ENCODE measurements around the gene HOXB1.

The HOXB1 gene

GRCh38 chr17:48567209-48567608, 36.4 kb upstream of the HOXB1 start:
- no peak for DNase-seq

- DNase-seq, result no peak
Measured at GRCh38 chr17:48566717-48567116, 35.9 kb upstream of the HOXB1 start.

- DNase-seq, result no peak
Measured at GRCh38 chr17:48565925-48566710, 35.3 kb upstream of the HOXB1 start.

GRCh38 chr17:48565022-48565554, 34.3 kb upstream of the HOXB1 start:
- no peak for DNase-seq

GRCh38 chr17:48564188-48565021, 33.6 kb upstream of the HOXB1 start:
- DNase-seq, result no peak

GRCh38 chr17:48563867-48564187, 33.0 kb upstream of the HOXB1 start:
- no peak for DNase-seq

- no peak for DNase-seq
Measured at GRCh38 chr17:48563385-48563838, 32.6 kb upstream of the HOXB1 start.

- no peak for DNase-seq
Measured at GRCh38 chr17:48562934-48563333, 32.1 kb upstream of the HOXB1 start.

- no peak for DNase-seq
Measured at GRCh38 chr17:48561884-48562810, 31.3 kb upstream of the HOXB1 start.

- no peak for DNase-seq
Measured at GRCh38 chr17:48559840-48560817, 29.3 kb upstream of the HOXB1 start.

GRCh38 chr17:48559122-48559839, 28.5 kb upstream of the HOXB1 start:
- DNase-seq, result no peak

- no peak for DNase-seq
Measured at GRCh38 chr17:48558831-48559121, 28.0 kb upstream of the HOXB1 start.

- DNase-seq, result no peak
Measured at GRCh38 chr17:48558057-48558830, 27.4 kb upstream of the HOXB1 start.

GRCh38 chr17:48556576-48557401, 26.0 kb upstream of the HOXB1 start:
- no peak for DNase-seq

- no peak for DNase-seq
Measured at GRCh38 chr17:48556229-48556575, 25.4 kb upstream of the HOXB1 start.

GRCh38 chr17:48555258-48556228, 24.7 kb upstream of the HOXB1 start:
- DNase-seq, result peak; percentile 79

- no peak for DNase-seq
Measured at GRCh38 chr17:48554412-48555257, 23.8 kb upstream of the HOXB1 start.

Data from NCI-H226 (cell line).